Endodermal cell (in vitro differentiated cells): ENCODE results near the gene OR7G1. TPM values are rescaled to one million over a fixed set of nuclear protein-coding genes. Genes with fewer than 3 reads are reported as not detected.

Experiments
- DNase-seq: peaks from one replicate; pipeline ENCODE4 v3.0.0-alpha.2; 2017
- H3K27ac ChIP-seq: 2 replicates; pipeline ENCODE4 v1.5.1; 2013; ENCODE audit warnings: mild to moderate bottlenecking, low read depth, low read length, moderate library complexity
- H3K27me3 ChIP-seq: 2 replicates; pipeline ENCODE4 v1.6.1; 2013; ENCODE audit warnings: mild to moderate bottlenecking, low read length, moderate library complexity; ENCODE audit not compliant: insufficient read depth, control insufficient read depth, poor library complexity, severe bottlenecking
- H3K36me3 ChIP-seq: 2 replicates; pipeline ENCODE4 v1.7.0; 2013; ENCODE audit warnings: mild to moderate bottlenecking, low read length, moderate library complexity; ENCODE audit not compliant: control insufficient read depth, insufficient read depth
- H3K4me1 ChIP-seq: one replicate; pipeline ENCODE4 v1.7.0; 2013; ENCODE audit warnings: low read length; ENCODE audit not compliant: control insufficient read depth, insufficient read depth
- H3K4me3 ChIP-seq: 2 replicates; pipeline ENCODE4 v1.5.1; 2013; ENCODE audit warnings: mild to moderate bottlenecking, low read length, moderate library complexity
- H3K9ac ChIP-seq: 2 replicates; pipeline ENCODE4 v1.6.1; 2013; ENCODE audit warnings: mild to moderate bottlenecking, low read length, moderate library complexity; ENCODE audit not compliant: poor library complexity, severe bottlenecking; ENCODE audit errors: extremely low read depth
- H3K9me3 ChIP-seq: 2 replicates; pipeline ENCODE4 v1.6.1; 2013; ENCODE audit warnings: mild to moderate bottlenecking, low read length, moderate library complexity; ENCODE audit not compliant: control insufficient read depth
- H3K27ac Mint-ChIP-seq: 2 replicates; pipeline ENCODE4 v1.8.0; 2020; ENCODE audit warnings: mixed read lengths
- H3K27me3 Mint-ChIP-seq: 2 replicates; pipeline ENCODE4 v1.8.0; 2021; ENCODE audit warnings: mild to moderate bottlenecking, mixed read lengths; ENCODE audit not compliant: insufficient read depth
- H3K36me3 Mint-ChIP-seq: 2 replicates; pipeline ENCODE4 v1.8.0; 2020; ENCODE audit warnings: low read depth, mixed read lengths
- H3K4me1 Mint-ChIP-seq: 2 replicates; pipeline ENCODE4 v1.8.0; 2020; ENCODE audit warnings: mixed read lengths
- H3K4me3 Mint-ChIP-seq: 2 replicates; pipeline ENCODE4 v1.8.0; 2020; ENCODE audit warnings: mild to moderate bottlenecking, moderate library complexity, mixed read lengths
- H3K9me3 Mint-ChIP-seq: 2 replicates; pipeline ENCODE4 v1.8.0; 2020; ENCODE audit warnings: mild to moderate bottlenecking, mixed read lengths
- WGBS, 2 experiments: methylation state at CpG; one replicate each; pipeline versions ENCODE4 v1.1.5 to v1.1.7; 2013; ENCODE audit warnings: missing lambda C conversion rate in 2 of 2, mixed read lengths in 1 of 2; ENCODE audit not compliant: insufficient coverage in 1 of 2, insufficient read length in 1 of 2; 5-methylcytosine and 5-hydroxymethylcytosine counted together
- total RNA-seq, 2 donors: library from RNA; stranded (reverse); fragmentation: NEBNext Ultra II Directional in 1 of 2; extraction: Animal tissue kit (Norgen Biotek cat#: 25700) in 1 of 2; gene quantifications; 2 replicates in 1 of 2; 3 replicates in 1 of 2; pipeline ENCODE4 v1.2.1, GENCODE V29; 2021
- TF ChIP-seq, protein P1 (sequence below): fragments of 200-600 bp; sonication (generic); conservative IDR thresholded peaks from 2 replicates; pipeline ENCODE4 v1.5.0; 2021; ENCODE audit warnings: antibody characterized with exemption, mild to moderate bottlenecking

OR7G1 gene
- total RNA-seq, 2 donors from 2014 or later = not detected

DNA sequence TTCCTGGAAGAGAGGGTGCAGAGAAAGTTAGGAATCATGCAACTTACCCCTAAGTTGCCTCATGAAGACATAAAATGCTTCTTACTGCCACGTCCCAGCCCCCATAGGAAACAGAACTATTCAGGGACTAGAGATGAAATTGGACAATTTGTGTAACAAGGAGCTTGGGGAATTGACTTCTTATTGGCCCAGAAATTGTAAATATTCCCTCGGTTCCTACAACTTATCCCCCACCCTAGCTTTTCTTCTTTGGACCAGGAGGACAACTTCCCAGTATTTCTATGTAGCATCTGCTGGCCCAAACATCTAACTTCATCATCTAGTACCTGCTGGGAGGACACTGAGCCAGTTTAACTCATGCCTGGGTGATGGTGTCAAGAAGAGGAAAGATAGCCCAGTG is 28.8 kb downstream of the OR7G1 start, which contains the start of gene OR1M1:
Gene OR1M1 (plus strand): TSS at position 301 of the 400 bp plus-strand sequence. CDS start 6,184 bp downstream, outside the sequence.
- Mint-ChIP-seq H3K4me1 (no peaks in the 10 kb centered on the region), H3K36me3 (no peaks in the 10 kb centered on the region), H3K27ac (no peak within 1 kb of the TSS), H3K27me3 (no peaks in the 10 kb centered on the region), H3K4me3 (no peak within 1 kb of the TSS), H3K9me3 (peaks cover 48% of the 10 kb centered on the region)
- no peaks in the 10 kb centered on the region for H3K27me3 ChIP-seq
- DNase-seq = no peak
- WGBS, 2 experiments = 20 to 52% methylated on average over 1 to 2 of the region's 2 CpGs
- H3K9me3 ChIP-seq = peaks cover 9% of the 10 kb centered on the region
- TF ChIP-seq, protein P1, sequence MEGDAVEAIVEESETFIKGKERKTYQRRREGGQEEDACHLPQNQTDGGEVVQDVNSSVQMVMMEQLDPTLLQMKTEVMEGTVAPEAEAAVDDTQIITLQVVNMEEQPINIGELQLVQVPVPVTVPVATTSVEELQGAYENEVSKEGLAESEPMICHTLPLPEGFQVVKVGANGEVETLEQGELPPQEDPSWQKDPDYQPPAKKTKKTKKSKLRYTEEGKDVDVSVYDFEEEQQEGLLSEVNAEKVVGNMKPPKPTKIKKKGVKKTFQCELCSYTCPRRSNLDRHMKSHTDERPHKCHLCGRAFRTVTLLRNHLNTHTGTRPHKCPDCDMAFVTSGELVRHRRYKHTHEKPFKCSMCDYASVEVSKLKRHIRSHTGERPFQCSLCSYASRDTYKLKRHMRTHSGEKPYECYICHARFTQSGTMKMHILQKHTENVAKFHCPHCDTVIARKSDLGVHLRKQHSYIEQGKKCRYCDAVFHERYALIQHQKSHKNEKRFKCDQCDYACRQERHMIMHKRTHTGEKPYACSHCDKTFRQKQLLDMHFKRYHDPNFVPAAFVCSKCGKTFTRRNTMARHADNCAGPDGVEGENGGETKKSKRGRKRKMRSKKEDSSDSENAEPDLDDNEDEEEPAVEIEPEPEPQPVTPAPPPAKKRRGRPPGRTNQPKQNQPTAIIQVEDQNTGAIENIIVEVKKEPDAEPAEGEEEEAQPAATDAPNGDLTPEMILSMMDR = no peak
- H3K27ac ChIP-seq = no peak within 1 kb of the TSS
- H3K36me3 ChIP-seq = no peaks in the 10 kb centered on the region
- H3K9ac ChIP-seq = no peak within 1 kb of the TSS
- H3K4me1 ChIP-seq = no peaks in the 10 kb centered on the region
- H3K4me3 ChIP-seq = no peak within 1 kb of the TSS

DNA sequence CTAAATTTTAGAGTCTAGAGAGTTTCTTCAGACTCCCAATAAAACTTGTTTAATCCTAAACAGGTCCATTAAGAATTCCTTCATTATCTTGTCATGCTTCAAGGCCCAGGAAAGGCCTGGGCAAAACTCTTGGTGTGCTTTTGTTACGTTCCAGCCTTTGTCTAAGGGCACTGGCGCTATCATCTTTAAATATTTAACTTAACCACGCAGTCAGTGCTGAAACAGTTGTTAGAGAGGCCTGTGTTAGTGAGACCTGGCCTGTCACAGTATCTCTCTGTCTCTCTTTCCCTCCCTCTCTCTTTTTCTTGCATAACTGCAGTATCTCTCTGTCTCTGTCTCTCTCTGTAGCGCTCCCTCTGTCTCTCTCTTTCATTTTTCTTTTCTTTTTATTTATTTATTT is 36.9 kb downstream of the OR7G1 start:
- no peak overlapping the region for H3K4me3 ChIP-seq
- Mint-ChIP-seq H3K27ac (no peak overlapping the region), H3K36me3 (no peaks in the 10 kb centered on the region), H3K4me3 (no peak overlapping the region), H3K9me3 (peaks cover 1% of the 10 kb centered on the region), H3K27me3 (no peaks in the 10 kb centered on the region), H3K4me1 (peaks cover 25% of the 10 kb centered on the region)
- TF ChIP-seq, protein P1 = no peak
- no peaks in the 10 kb centered on the region for H3K9me3 ChIP-seq
- WGBS, 2 experiments = 79 to 90% methylated on average over 3 to 4 of the region's 4 CpGs
- H3K27me3 ChIP-seq = no peaks in the 10 kb centered on the region
- H3K27ac ChIP-seq = no peak overlapping the region
- no peaks in the 10 kb centered on the region for H3K36me3 ChIP-seq
- H3K4me1 ChIP-seq = no peaks in the 10 kb centered on the region
- H3K9ac ChIP-seq = no peak overlapping the region
- DNase-seq = no peak

DNA sequence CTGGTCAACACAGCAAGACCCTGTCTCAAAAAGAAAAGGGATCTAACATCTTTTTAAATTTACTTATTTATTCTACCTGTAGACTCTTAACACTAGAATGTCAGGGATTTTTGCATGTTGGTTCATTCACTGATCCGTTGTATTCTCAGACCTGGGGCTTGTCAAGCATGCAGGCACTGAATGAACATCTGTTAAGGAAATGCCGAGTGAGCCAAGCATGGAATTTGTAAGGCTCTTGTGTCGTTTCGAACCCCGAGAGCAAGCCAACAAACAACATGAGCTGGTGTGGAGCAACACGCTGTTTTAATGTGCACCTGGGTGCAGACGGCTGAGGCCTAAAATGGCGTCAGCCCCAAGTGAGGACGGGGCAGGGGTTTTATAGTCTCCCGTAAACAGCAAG is 38.7 kb downstream of the OR7G1 start:
- Mint-ChIP-seq H3K27ac (no peak overlapping the region), H3K9me3 (no peaks in the 10 kb centered on the region), H3K36me3 (no peaks in the 10 kb centered on the region), H3K27me3 (no peaks in the 10 kb centered on the region), H3K4me3 (no peak overlapping the region), H3K4me1 (peaks cover 25% of the 10 kb centered on the region)
- no peak overlapping the region for H3K27ac ChIP-seq
- H3K9me3 ChIP-seq = no peaks in the 10 kb centered on the region
- TF ChIP-seq, protein P1 = no peak
- H3K36me3 ChIP-seq = no peaks in the 10 kb centered on the region
- DNase-seq = no peak
- 91 to 96% methylated on average over 10 of the region's 10 CpGs for WGBS, 2 experiments
- H3K27me3 ChIP-seq = no peaks in the 10 kb centered on the region
- no peak overlapping the region for H3K4me3 ChIP-seq
- H3K9ac ChIP-seq = no peak overlapping the region
- no peaks in the 10 kb centered on the region for H3K4me1 ChIP-seq
